OCI-LY3 (cell line): ENCODE measurements around the gene DELE1.

Experiments
- H2AFZ ChIP-seq: fragments of 200-600, 300-600 bp; shearing (Covaris generic); 2 replicates; pipeline ENCODE4 v1.6.0; 2014; ENCODE audit warnings: antibody characterized with exemption, low read depth, low read length
- H3K27ac ChIP-seq: fragments of 200-600, 300-600 bp; sonication (generic); 2 replicates; pipeline ENCODE4 v1.5.1; 2014; ENCODE audit warnings: mild to moderate bottlenecking, low read length, moderate library complexity, mixed read lengths
- H3K27me3 ChIP-seq: fragments of 200-600, 300-600 bp; sonication (generic); 2 replicates; pipeline ENCODE4 v1.6.1; 2014; ENCODE audit warnings: low read depth, low read length, mixed read lengths
- H3K36me3 ChIP-seq: fragments of 200-600, 300-600 bp; sonication (generic); replicated peaks from 2 replicates; pipeline ENCODE3; 2014; ENCODE audit warnings: low read depth, low read length, mixed read lengths
- H3K4me1 ChIP-seq: fragments of 300-600, 200-600 bp; sonication (generic); 2 replicates; pipeline ENCODE4 v1.6.1; 2014; ENCODE audit warnings: low read length, mixed read lengths
- H3K4me2 ChIP-seq: fragments of 200-600, 300-600 bp; sonication (generic); 2 replicates; pipeline ENCODE4 v1.6.1; 2014; ENCODE audit warnings: low read length, mixed read lengths
- H3K4me3 ChIP-seq: fragments of 300-600, 200-600 bp; sonication (generic); 2 replicates; pipeline ENCODE4 v1.5.1; 2014; ENCODE audit warnings: antibody characterized with exemption, mild to moderate bottlenecking, low read length, moderate library complexity
- H3K79me2 ChIP-seq: fragments of 300-600, 200-600 bp; shearing (Covaris generic); 2 replicates; pipeline ENCODE4 v1.6.1; 2014; ENCODE audit warnings: mild to moderate bottlenecking, low read length, mixed read lengths
- H3K9ac ChIP-seq: fragments of 300-600, 200-600 bp; shearing (Covaris generic); 2 replicates; pipeline ENCODE4 v1.6.0; 2014; ENCODE audit warnings: mild to moderate bottlenecking, low read length, moderate library complexity
- H3K9me3 ChIP-seq: fragments of 200-600, 300-600 bp; shearing (Covaris generic); 2 replicates; pipeline ENCODE4 v1.6.1; 2014; ENCODE audit warnings: low read length, mixed read lengths; ENCODE audit not compliant: insufficient read depth
- H4K20me1 ChIP-seq: fragments of 200-600, 300-600 bp; sonication (generic); 2 replicates; pipeline ENCODE4 v1.6.1; 2016; ENCODE audit warnings: low read length, mixed read lengths; ENCODE audit not compliant: insufficient read depth
- CTCF ChIP-seq: fragments of 200-600, 300-600 bp; sonication (generic); IDR thresholded peaks from 2 replicates; pipeline ENCODE4 v1.5.1; 2014; ENCODE audit warnings: antibody characterized with exemption, low read length, low read depth
- EZH2phosphoT487 ChIP-seq: fragments of 200-600 bp; shearing (Covaris generic); IDR thresholded peaks from 2 replicates; pipeline ENCODE4 v1.6.1; 2018; ENCODE audit warnings: antibody characterized with exemption, mixed run types, low read depth

The DELE1 gene

GRCh38 chr5:141877356-141878185 lies 46.1 kb upstream of the DELE1 start:
- no peak overlapping the region for H3K27ac ChIP-seq
- peaks cover 10% of the 10 kb centered on the region for H3K27me3 ChIP-seq
- H3K9me3 ChIP-seq: no peaks in the 10 kb centered on the region
- no peaks in the 10 kb centered on the region for H3K79me2 ChIP-seq
- H3K4me3 ChIP-seq: no peak overlapping the region
- H3K36me3 ChIP-seq: no peaks in the 10 kb centered on the region
- peaks cover 14% of the 10 kb centered on the region for H3K4me1 ChIP-seq
- H3K9ac ChIP-seq: no peak overlapping the region
- H3K4me2 ChIP-seq: no peak overlapping the region
- H4K20me1 ChIP-seq: no peaks in the 10 kb centered on the region
- no peak overlapping the region for H2AFZ ChIP-seq
- no peak for TF ChIP-seq CTCF
- TF ChIP-seq EZH2phosphoT487: no peak

- H2AFZ ChIP-seq: no peak within 1 kb of the TSS
- H3K4me1 ChIP-seq: peaks cover 14% of the 10 kb centered on the region
- H3K36me3 ChIP-seq: no peaks in the 10 kb centered on the region
- no peaks in the 10 kb centered on the region for H3K9me3 ChIP-seq
- no peak for TF ChIP-seq CTCF
- no peak for TF ChIP-seq EZH2phosphoT487
- H3K27me3 ChIP-seq: peaks cover 10% of the 10 kb centered on the region
- no peaks in the 10 kb centered on the region for H3K79me2 ChIP-seq
- peak within 1 kb of the TSS; percentile 82 for H3K4me2 ChIP-seq
- H3K9ac ChIP-seq: no peak within 1 kb of the TSS
- H4K20me1 ChIP-seq: no peaks in the 10 kb centered on the region
- no peak within 1 kb of the TSS for H3K27ac ChIP-seq
- H3K4me3 ChIP-seq: peak within 1 kb of the TSS; percentile 69
Observed at GRCh38 chr5:141878186-141878710, 45.4 kb upstream of the DELE1 start, which contains the start of gene PCDH1. Gene PCDH1 (minus strand): TSS chr5:141878410. CDS start chr5:141878262, 148 bp downstream.

- Histone ChIP-seq H3K79me2 (no peaks in the 10 kb centered on the region), H2AFZ (no peak overlapping the region), H3K4me3 (peak overlapping the region; percentile 69), H3K27me3 (peaks cover 10% of the 10 kb centered on the region), H3K36me3 (no peaks in the 10 kb centered on the region), H3K9ac (no peak overlapping the region), H3K4me1 (peaks cover 14% of the 10 kb centered on the region), H3K27ac (no peak overlapping the region), H3K9me3 (no peaks in the 10 kb centered on the region), H3K4me2 (peak overlapping the region; percentile 82), H4K20me1 (no peaks in the 10 kb centered on the region)
- peak; percentile 86 for TF ChIP-seq CTCF
- TF ChIP-seq EZH2phosphoT487: no peak
Observed at GRCh38 chr5:141878711-141879425, 44.8 kb upstream of the DELE1 start.

- H3K9me3 ChIP-seq: no peaks in the 10 kb centered on the region
- H3K4me1 ChIP-seq: peaks cover 14% of the 10 kb centered on the region
- peaks cover 10% of the 10 kb centered on the region for H3K27me3 ChIP-seq
- H3K36me3 ChIP-seq: no peaks in the 10 kb centered on the region
- H4K20me1 ChIP-seq: no peaks in the 10 kb centered on the region
- H3K27ac ChIP-seq: no peak overlapping the region
- H3K4me2 ChIP-seq: no peak overlapping the region
- TF ChIP-seq CTCF: no peak
- no peak for TF ChIP-seq EZH2phosphoT487
- H3K9ac ChIP-seq: no peak overlapping the region
- no peaks in the 10 kb centered on the region for H3K79me2 ChIP-seq
- H3K4me3 ChIP-seq: no peak overlapping the region
- H2AFZ ChIP-seq: no peak overlapping the region
Observed at GRCh38 chr5:141879426-141879759, 44.3 kb upstream of the DELE1 start.
